PC-3 (cell line): ENCODE measurements around the gene MTHFD1.

Source experiments
- EZH2 ChIP-seq: fragments of 300-600 bp; sonication (generic); IDR thresholded peaks from one replicate; pipeline ENCODE4 v1.6.1; 2017; ENCODE audit warnings: antibody characterized with exemption, mild to moderate bottlenecking, low read length; ENCODE audit not compliant: unreplicated experiment
- EZH2phosphoT487 ChIP-seq: fragments of 300-600 bp; sonication (generic); IDR thresholded peaks from 2 replicates; pipeline ENCODE4 v1.6.1; 2018; ENCODE audit warnings: mild to moderate bottlenecking, antibody characterized with exemption, low read length, borderline replicate concordance
- TF ChIP-seq, protein P1 (sequence below): fragments of 300-600 bp; sonication (generic); conservative IDR thresholded peaks from 2 replicates; pipeline ENCODE4 v1.5.1; 2017; ENCODE audit warnings: antibody characterized with exemption, low read depth, mild to moderate bottlenecking, low read length

- TF ChIP-seq, protein P1, sequence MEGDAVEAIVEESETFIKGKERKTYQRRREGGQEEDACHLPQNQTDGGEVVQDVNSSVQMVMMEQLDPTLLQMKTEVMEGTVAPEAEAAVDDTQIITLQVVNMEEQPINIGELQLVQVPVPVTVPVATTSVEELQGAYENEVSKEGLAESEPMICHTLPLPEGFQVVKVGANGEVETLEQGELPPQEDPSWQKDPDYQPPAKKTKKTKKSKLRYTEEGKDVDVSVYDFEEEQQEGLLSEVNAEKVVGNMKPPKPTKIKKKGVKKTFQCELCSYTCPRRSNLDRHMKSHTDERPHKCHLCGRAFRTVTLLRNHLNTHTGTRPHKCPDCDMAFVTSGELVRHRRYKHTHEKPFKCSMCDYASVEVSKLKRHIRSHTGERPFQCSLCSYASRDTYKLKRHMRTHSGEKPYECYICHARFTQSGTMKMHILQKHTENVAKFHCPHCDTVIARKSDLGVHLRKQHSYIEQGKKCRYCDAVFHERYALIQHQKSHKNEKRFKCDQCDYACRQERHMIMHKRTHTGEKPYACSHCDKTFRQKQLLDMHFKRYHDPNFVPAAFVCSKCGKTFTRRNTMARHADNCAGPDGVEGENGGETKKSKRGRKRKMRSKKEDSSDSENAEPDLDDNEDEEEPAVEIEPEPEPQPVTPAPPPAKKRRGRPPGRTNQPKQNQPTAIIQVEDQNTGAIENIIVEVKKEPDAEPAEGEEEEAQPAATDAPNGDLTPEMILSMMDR = no peak
- TF ChIP-seq EZH2 (no peak), EZH2phosphoT487 (no peak)
These were observed 3.8 kb downstream of the MTHFD1 start for GRCh38 chr14:64391986-64392385.
